ENCODE measurements around the gene USF1.

DNA sequence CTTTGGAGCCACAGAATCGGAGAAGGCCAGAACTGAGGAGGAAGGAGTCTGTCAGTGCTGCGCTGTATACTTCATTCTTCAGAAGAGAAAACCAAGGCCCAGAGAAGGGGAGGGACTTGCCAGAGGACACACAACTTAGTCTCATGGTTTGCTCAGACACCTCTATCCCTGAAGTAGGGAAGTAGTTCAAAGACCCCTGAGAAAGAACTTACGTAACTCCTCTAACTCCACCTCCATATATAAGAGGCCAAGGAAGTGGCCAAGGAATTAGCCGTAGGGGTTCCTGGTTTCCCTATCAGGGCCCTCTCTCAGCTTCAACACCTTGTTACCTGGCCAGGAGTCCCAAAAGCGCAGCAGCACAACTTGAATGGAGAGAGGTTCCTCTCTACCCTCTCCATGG lies 44.2 kb upstream of the USF1 start:
- TF ChIP-seq, protein P1, sequence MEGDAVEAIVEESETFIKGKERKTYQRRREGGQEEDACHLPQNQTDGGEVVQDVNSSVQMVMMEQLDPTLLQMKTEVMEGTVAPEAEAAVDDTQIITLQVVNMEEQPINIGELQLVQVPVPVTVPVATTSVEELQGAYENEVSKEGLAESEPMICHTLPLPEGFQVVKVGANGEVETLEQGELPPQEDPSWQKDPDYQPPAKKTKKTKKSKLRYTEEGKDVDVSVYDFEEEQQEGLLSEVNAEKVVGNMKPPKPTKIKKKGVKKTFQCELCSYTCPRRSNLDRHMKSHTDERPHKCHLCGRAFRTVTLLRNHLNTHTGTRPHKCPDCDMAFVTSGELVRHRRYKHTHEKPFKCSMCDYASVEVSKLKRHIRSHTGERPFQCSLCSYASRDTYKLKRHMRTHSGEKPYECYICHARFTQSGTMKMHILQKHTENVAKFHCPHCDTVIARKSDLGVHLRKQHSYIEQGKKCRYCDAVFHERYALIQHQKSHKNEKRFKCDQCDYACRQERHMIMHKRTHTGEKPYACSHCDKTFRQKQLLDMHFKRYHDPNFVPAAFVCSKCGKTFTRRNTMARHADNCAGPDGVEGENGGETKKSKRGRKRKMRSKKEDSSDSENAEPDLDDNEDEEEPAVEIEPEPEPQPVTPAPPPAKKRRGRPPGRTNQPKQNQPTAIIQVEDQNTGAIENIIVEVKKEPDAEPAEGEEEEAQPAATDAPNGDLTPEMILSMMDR (IDR thresholded peaks at IDR 0.05): no peak
- TF ChIP-seq POLR2AphosphoS5 (IDR thresholded peaks at IDR 0.05): no peak
- TF ChIP-seq POLR2A (IDR thresholded peaks at IDR 0.05): no peak
